MM.1S (cell line): ENCODE measurements around the gene MMP25.

Source experiments
- DNase-seq: peaks from one replicate; pipeline ENCODE4 v3.0.0-alpha.2; 2015
- H2AFZ ChIP-seq: fragments of 300-600 bp; sonication (generic); 2 replicates; pipeline ENCODE4 v1.6.0; 2016; ENCODE audit warnings: antibody characterized with exemption, low read length
- H3F3A ChIP-seq: fragments of 300-600 bp; sonication (generic); 2 replicates; pipeline ENCODE4 v1.6.1; 2016; ENCODE audit warnings: mild to moderate bottlenecking, antibody characterized with exemption, low read length, moderate library complexity, mixed read lengths; ENCODE audit not compliant: insufficient read depth
- H3K27ac ChIP-seq: fragments of 300-600 bp; sonication (generic); 2 replicates; pipeline ENCODE4 v1.5.1; 2016; ENCODE audit warnings: mild to moderate bottlenecking, low read length
- H3K27me3 ChIP-seq: fragments of 300-600 bp; sonication (generic); replicated peaks from 2 replicates; pipeline ENCODE4 v1.6.0; 2016; ENCODE audit warnings: low read length; ENCODE audit not compliant: insufficient read depth
- H3K36me3 ChIP-seq: fragments of 300-600 bp; sonication (generic); replicated peaks from 2 replicates; pipeline ENCODE4 v1.6.1; 2016; ENCODE audit warnings: mild to moderate bottlenecking, low read length, mixed read lengths; ENCODE audit not compliant: insufficient read depth
- H3K4me1 ChIP-seq: fragments of 300-600 bp; sonication (generic); 2 replicates; pipeline ENCODE4 v1.6.1; 2016; ENCODE audit warnings: low read length, mixed read lengths
- H3K4me2 ChIP-seq: fragments of 300-600 bp; sonication (generic); 2 replicates; pipeline ENCODE4 v1.6.0; 2016; ENCODE audit warnings: low read depth, low read length
- H3K4me3 ChIP-seq: fragments of 300-600 bp; sonication (generic); 2 replicates; pipeline ENCODE4 v1.5.1; 2016; ENCODE audit warnings: low read length, mixed read lengths
- H3K79me2 ChIP-seq: fragments of 300-600 bp; sonication (generic); 2 replicates; pipeline ENCODE4 v1.6.1; 2016; ENCODE audit warnings: mixed run types, low read length, mixed read lengths
- H3K9ac ChIP-seq: fragments of 300-600 bp; sonication (generic); 2 replicates; pipeline ENCODE4 v1.6.1; 2016; ENCODE audit warnings: low read length, mixed read lengths
- H3K9me2 ChIP-seq: fragments of 300-600 bp; sonication (generic); replicated peaks from 2 replicates; pipeline ENCODE4 v1.6.1; 2016; ENCODE audit warnings: mild to moderate bottlenecking, low read length, mixed read lengths; ENCODE audit not compliant: insufficient read depth
- H3K9me3 ChIP-seq: fragments of 300-600 bp; sonication (generic); replicated peaks from 2 replicates; pipeline ENCODE4 v1.6.1; 2016; ENCODE audit warnings: mild to moderate bottlenecking, low read length, mixed read lengths; ENCODE audit not compliant: insufficient read depth
- H4K20me1 ChIP-seq: fragments of 300-600 bp; sonication (generic); 2 replicates; pipeline ENCODE4 v1.6.1; 2016; ENCODE audit warnings: mild to moderate bottlenecking, low read length, moderate library complexity, mixed read lengths; ENCODE audit not compliant: insufficient read depth
- EZH2 ChIP-seq: fragments of 300-600 bp; sonication (generic); optimal IDR thresholded peaks from 2 replicates; pipeline ENCODE3; 2017; ENCODE audit warnings: low read depth, mild to moderate bottlenecking, antibody characterized with exemption, low read length, mixed read lengths
- EZH2phosphoT487 ChIP-seq: fragments of 300-600 bp; sonication (generic); IDR thresholded peaks from 2 replicates; pipeline ENCODE4 v1.6.1; 2018; ENCODE audit warnings: antibody characterized with exemption, low read length
- TF ChIP-seq, protein P1 (sequence below): fragments of 300-600 bp; sonication (generic); IDR thresholded peaks from 2 replicates; pipeline ENCODE4 v1.5.1; 2016; ENCODE audit warnings: antibody characterized with exemption, low read length, mixed read lengths

MMP25 gene

DNA sequence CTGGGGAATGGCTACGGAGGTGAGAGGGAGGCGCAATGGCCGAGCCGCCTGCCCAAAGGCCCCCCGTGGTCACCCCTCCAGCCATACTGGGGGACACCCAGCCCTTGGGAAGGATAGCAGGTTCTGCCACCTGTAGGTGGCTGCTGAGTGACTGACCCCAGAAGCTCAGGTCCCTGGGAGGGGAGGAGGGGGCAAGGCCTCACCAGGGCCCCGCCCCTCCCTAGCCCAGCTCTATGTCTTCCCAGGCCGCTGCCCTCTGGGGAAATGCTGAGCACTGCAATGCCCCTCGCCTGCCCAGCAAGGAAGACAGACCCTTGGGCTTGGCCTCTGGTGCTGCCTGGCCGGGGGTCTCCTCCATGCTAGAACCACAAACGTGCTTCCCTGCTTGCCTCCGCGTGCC, 45.0 kb upstream of the MMP25 start:
- H3F3A ChIP-seq, result no peaks in the 10 kb centered on the region
- no peak for DNase-seq
- no peaks in the 10 kb centered on the region for H3K9me2 ChIP-seq
- TF ChIP-seq EZH2 (no peak), EZH2phosphoT487 (no peak)
- TF ChIP-seq, protein P1, sequence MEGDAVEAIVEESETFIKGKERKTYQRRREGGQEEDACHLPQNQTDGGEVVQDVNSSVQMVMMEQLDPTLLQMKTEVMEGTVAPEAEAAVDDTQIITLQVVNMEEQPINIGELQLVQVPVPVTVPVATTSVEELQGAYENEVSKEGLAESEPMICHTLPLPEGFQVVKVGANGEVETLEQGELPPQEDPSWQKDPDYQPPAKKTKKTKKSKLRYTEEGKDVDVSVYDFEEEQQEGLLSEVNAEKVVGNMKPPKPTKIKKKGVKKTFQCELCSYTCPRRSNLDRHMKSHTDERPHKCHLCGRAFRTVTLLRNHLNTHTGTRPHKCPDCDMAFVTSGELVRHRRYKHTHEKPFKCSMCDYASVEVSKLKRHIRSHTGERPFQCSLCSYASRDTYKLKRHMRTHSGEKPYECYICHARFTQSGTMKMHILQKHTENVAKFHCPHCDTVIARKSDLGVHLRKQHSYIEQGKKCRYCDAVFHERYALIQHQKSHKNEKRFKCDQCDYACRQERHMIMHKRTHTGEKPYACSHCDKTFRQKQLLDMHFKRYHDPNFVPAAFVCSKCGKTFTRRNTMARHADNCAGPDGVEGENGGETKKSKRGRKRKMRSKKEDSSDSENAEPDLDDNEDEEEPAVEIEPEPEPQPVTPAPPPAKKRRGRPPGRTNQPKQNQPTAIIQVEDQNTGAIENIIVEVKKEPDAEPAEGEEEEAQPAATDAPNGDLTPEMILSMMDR, result no peak
- H3K9me3 ChIP-seq, result no peaks in the 10 kb centered on the region
- no peak overlapping the region for H3K9ac ChIP-seq
- H3K36me3 ChIP-seq, result no peaks in the 10 kb centered on the region
- H2AFZ ChIP-seq, result no peak overlapping the region
- no peaks in the 10 kb centered on the region for H3K79me2 ChIP-seq
- no peak overlapping the region for H3K4me2 ChIP-seq
- no peaks in the 10 kb centered on the region for H3K4me1 ChIP-seq
- H3K4me3 ChIP-seq, result no peak overlapping the region
- H4K20me1 ChIP-seq, result no peaks in the 10 kb centered on the region
- no peak overlapping the region for H3K27ac ChIP-seq
- peaks cover 64% of the 10 kb centered on the region for H3K27me3 ChIP-seq

DNA sequence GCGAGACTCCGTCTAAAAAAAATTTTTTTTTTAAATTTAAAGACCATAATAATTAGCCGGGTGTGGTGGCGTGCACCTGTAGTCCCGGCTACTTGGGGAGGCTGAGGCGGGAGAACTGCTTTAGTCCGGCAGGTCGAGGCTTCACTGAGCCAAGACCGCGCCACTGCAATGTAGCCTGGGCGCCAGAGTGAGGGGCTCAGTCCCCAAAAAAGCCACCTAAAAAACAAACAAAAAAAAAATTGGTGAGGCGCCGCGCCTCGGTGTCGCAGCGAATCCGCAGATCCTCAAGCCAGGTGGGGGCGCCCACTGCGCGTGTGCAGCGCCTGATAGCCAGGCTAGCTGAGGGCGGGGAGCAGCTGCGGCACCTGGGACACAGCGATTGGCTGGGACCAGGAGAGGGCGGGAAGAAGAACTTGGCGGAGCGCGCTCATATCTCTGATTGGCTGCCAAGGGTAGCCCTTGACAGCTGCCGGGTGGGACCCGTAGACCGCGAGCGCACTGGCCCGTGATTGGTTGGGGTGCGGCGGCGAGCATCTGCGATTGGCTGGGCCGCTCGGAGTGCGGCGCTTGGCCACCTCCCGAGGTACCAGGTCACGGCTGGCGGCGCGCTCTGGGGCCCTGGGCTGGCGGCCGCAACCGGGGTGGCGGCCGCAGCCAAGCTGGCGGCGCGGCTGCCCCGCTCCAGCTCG, 42.6 kb upstream of the MMP25 start:
- H3K27me3 ChIP-seq, result peaks cover 54% of the 10 kb centered on the region
- H3K9ac ChIP-seq, result no peak overlapping the region

DNA sequence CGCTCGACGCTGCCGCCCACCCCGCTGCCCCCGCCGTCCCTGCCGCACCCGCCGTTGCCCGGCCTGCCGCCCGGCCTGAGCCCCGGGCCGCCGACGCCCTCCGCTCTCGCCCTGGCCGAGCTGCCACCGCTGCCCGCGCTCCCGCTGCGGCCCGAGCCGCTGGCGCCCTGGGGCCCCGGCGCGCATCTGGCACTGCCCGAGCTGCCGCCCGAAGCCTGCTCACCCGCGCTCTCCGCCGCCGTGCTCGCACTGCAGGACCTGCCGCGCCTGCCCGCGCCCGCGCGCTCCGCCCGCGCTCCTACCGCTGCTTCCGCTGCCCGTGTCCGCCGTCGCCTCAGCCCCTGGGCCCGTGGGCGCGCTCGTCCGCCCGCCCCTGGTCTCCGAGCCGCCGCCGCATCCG, 42.0 kb upstream of the MMP25 start:
- DNase-seq, result peak; percentile 35
- no peak overlapping the region for H3K27ac ChIP-seq
- TF ChIP-seq EZH2phosphoT487 (no peak), EZH2 (no peak)
- TF ChIP-seq, protein P1, result no peak
- H3F3A ChIP-seq, result peaks cover 3% of the 10 kb centered on the region; the same call in 1 of the 2 replicates
- no peak overlapping the region for H3K4me3 ChIP-seq
- no peaks in the 10 kb centered on the region for H3K9me2 ChIP-seq
- H3K9ac ChIP-seq, result no peak overlapping the region
- H3K27me3 ChIP-seq, result peaks cover 54% of the 10 kb centered on the region
- no peaks in the 10 kb centered on the region for H3K79me2 ChIP-seq
- H3K4me2 ChIP-seq, result no peak overlapping the region
- no peaks in the 10 kb centered on the region for H4K20me1 ChIP-seq
- H3K36me3 ChIP-seq, result no peaks in the 10 kb centered on the region
- no peaks in the 10 kb centered on the region for H3K9me3 ChIP-seq
- H2AFZ ChIP-seq, result no peak overlapping the region
- H3K4me1 ChIP-seq, result peaks cover 11% of the 10 kb centered on the region

More for the DNA sequence above, 42.6 kb upstream of the MMP25 start:
- H3K9me2 ChIP-seq, result no peaks in the 10 kb centered on the region
- H3K9me3 ChIP-seq, result no peaks in the 10 kb centered on the region
- TF ChIP-seq EZH2phosphoT487, result no peak
- TF ChIP-seq, protein P1, result peak; percentile 48
- no peaks in the 10 kb centered on the region for H4K20me1 ChIP-seq
- peaks cover 11% of the 10 kb centered on the region for H3K4me1 ChIP-seq
- H3K4me2 ChIP-seq, result peak overlapping the region; percentile 66; the same call in 1 of the 2 replicates
- H3K4me3 ChIP-seq, result no peak overlapping the region
- no peak overlapping the region for H2AFZ ChIP-seq
- no peaks in the 10 kb centered on the region for H3K36me3 ChIP-seq
- H3F3A ChIP-seq, result peaks cover 3% of the 10 kb centered on the region; the same call in 1 of the 2 replicates
- H3K27ac ChIP-seq, result no peak overlapping the region
- DNase-seq, result peak; percentile 99
- no peaks in the 10 kb centered on the region for H3K79me2 ChIP-seq
